GM18870 (cell line): Measurements from ENCODE around the gene STK39.
A peak's percentile ranks its signal among the peaks of the same experiment; 100 is the strongest.
"Not testable (repeated sequence)": the region's sequence is repeated elsewhere in the genome, so short reads cannot be mapped to it uniquely, and the experiment has no call there.

Experiments
- ATAC-seq: cut with Tn5 transposase; IDR thresholded peaks from one replicate; pipeline ENCODE4 v1.9.1; 2021; ENCODE audit warnings: moderate library complexity; ENCODE audit not compliant: unreplicated experiment

The STK39 gene

DNA sequence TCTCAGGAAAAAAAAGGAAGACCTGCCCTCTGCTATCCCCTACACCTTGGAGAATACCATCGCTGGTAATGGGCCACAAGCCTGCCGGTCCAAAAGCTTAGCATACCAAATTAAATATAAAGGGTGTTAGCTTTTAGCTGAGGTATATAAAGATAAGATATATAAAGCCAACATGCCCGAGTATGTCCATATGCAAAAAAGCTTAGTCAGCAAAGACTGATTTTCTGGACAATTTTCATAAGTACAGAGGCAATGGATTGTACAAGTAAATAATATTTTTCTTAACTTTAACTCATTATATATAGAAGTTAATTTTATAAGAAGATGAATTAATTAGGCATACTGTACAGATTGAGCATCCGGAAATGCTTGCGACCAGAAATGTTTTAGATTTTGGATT, 106.5 kb downstream of the STK39 start:
- ATAC-seq, result no peak

- ATAC-seq, result no peak
These were observed 107.5 kb downstream of the STK39 start for GRCh38 chr2:168139852-168140251.

- no peak for ATAC-seq
These were observed 108.5 kb downstream of the STK39 start for GRCh38 chr2:168138901-168139300.

DNA sequence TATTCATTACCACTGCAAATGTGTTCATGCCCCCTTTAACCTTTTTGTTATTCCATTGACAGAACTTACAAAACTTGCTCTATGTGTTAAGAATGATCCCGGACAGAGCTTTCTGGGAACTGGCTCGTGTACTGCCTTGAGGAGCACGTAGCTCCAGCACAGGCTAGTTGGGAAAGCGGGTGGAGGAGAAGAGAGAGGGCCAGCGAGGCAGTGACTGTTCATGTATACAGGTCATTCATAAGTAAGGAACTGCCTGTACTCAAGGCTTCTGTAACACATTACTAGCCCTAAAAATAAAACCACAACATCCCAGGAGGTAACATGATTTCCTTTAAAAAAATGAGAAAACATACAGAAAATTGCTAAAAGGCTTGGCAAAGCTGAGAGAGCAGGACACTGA, 109.0 kb downstream of the STK39 start:
- no peak for ATAC-seq

- ATAC-seq, result no peak
These were observed 109.8 kb downstream of the STK39 start for GRCh38 chr2:168137510-168138180.

DNA sequence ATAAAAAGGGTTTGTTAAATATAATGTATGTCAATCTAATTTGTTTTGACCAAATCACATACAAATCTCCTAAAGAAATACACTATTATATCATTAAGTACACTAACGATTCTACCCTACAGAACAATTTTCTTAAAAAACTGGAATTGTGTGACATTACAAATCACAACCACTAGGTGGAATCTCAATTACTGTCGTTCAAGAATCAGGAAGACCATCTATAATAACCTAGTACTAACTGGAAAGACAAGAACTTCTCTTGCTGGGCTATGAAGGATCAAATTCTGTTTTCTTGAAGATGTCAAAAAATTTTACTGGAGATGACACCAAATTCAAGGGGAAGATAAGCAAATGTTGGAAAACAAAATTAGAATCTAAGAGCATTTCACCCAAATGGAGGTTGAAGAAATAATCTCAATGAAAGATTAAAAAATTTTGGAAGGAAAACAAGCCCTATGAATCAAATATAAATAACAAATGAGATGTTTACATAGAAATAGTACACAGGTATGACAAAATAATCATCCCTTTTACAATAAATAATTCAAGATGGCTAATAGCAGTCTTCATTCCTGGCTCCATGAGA, 110.9 kb downstream of the STK39 start:
- ATAC-seq, result peak; percentile 73

DNA sequence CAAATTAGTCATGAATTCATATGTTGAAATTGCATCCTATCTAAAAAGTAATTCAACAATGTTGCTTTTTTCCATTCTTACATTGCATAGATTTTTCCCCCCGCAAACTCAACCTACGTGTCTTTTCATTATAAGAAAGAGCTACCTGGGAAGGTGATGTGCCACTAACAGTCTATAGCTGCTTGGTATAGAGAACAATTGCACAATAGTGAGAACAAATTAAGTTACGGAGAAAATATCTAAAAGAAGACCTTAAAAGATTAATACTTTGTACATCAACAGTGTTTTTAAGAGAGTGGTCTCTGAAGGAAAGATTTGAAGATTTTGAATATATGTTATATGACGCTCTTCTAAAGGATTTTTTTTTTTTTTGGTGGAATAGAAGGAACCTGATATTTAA, 111.8 kb downstream of the STK39 start:
- ATAC-seq, result no peak

- no peak for ATAC-seq
These were observed 112.3 kb downstream of the STK39 start for GRCh38 chr2:168135121-168135520.

- ATAC-seq, result no peak
These were observed 112.9 kb downstream of the STK39 start for GRCh38 chr2:168134485-168134884.

DNA sequence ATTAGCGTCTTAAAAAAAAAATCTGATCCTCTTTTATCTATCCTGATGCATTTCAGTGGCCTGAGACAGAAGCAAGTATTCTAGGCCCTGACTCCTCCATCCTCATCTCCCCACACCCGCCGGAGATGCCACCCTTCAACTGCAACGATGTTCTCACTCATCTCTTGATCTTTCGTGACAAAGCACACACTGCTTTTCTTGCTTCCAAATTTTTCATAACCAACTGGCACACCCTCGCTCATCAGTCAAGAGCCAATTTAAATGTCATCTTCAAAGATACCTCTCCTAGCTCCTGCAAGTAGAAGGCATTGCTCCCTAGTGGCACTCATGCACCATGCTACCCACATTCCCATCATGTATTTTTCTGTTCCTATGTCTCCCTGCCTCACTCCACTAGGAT, 115.0 kb downstream of the STK39 start:
- no peak for ATAC-seq

DNA sequence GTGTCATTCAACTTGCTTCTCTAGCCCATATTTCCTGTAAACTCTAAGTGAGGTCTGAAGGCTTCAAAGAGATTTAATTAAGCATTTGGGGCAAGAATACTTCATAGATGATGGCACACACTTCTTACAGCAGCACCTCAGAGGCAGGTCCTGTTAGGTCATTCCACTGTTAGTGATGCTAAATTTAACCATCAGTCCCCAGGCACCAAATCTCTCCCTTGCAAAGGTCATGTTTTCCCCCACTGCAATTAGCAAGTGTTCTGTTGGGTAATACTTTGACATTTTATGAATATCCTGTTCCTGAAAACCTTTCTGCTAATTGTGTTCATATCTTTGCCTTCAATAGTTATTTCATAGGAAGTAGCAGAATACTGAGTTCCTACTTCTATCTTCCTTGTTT, 117.0 kb downstream of the STK39 start:
- ATAC-seq, result no peak

GRCh38 chr2:168127371-168127770, 120.0 kb downstream of the STK39 start:
- no peak for ATAC-seq

- ATAC-seq, result not testable (repeated sequence)
These were observed 125.2 kb downstream of the STK39 start for GRCh38 chr2:168122210-168122609.

DNA sequence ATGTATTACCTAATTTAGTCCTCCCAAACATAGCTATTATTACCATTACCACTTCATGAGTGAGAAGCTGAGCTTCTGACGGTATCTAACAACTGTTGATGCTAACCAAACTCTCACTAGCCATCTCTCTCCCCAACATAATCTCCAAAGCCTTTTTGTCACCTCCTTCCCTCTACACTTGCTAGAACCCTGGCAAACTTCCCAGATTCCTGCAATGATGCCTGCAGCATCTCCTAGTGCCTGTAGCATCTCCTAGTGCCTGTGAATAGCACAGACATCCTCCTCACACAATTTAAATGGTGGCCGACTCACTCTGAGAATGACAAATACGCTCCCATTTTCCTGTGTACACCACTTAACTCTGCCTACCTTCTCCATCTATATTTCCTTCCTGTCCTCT, 126.7 kb downstream of the STK39 start:
- ATAC-seq, result no peak

DNA sequence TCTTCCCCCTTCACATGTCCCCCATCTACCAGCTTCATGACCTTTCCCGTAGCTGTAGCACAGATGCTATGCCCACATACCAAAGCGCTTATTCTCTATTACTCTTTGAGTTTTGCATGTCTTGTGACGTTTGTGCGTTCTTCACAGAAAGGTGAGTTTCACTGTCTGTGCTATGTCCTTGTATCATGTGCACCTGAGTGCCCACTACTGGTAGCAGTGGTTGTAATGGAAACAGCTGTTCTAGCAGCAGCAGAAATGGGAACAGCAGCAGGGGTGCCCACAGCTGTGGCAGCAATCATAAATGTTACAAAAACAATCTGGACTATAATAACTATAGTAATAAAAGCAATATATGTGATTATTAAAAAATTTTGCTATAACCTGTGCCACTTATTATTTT, 127.1 kb downstream of the STK39 start:
- ATAC-seq, result no peak

DNA sequence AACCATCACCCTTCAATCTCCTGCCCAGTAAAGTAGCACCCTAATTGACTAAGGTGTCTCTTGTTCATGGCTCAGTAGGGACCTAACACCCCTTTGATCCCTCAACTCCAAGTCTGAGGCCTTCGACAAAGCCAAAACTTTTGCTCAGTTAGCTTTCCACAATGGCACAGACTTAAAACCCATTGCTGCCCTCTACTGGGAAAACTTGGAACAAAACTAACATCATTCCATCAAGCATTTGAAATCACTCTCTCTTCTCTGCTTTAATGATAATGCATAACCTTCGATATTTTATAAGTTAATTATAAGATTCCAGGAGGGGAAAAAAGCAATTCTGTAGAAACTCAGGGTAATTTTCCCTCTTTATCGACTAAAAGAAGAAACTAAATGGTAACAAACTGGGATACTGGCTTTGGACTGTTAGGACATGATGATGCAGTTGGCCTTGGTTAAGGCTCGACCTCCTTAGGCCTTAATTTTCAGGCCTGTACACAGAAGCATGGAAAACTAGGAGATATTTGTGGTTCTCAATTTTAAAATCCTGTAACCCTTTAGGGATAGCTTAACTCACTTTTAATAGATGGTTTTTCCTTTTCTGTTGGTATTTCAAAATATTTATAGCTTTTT, 127.8 kb downstream of the STK39 start:
- peak; percentile 56 for ATAC-seq

DNA sequence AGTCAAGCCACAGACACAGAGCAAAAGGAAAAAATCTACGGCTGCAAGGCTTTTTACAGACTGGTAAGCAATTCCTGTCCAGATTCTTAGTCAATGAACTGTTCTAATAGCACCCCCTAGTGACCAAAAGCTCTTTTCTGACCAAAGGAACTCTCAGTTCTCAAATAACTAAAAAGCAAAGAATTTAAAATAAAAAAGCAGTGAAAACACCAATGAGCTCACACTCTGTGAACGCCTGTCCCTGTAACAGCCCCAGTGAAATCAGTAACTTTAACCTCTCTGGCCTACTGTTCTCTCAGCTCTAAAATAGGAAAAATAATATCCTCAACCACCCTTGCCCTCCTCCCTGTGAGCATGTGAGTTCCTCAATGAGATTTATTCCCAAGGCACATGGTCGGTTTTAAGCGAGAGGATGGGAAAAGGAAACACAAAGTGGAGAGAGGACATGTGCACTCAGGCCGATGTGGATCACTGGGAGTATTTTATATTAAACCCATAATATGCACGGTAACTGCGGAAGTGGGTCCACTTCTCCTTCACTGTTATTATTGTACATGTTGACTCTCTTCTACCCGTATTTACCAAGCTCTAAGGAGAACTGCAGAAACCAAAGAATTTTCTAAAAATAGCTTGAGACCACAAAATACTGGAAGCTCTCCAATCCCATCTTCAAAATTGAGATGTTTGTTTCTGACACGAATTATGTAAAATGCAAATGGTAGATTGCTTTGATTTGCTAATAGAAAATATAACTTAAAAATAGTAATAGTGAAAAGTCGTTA, 128.5 kb downstream of the STK39 start:
- ATAC-seq, result peak; percentile 65

GRCh38 chr2:168116448-168116847, 130.9 kb downstream of the STK39 start:
- ATAC-seq, result no peak

- ATAC-seq, result no peak
These were observed 132.8 kb downstream of the STK39 start for GRCh38 chr2:168114619-168115018.

GRCh38 chr2:168114040-168114439, 133.4 kb downstream of the STK39 start:
- no peak for ATAC-seq

DNA sequence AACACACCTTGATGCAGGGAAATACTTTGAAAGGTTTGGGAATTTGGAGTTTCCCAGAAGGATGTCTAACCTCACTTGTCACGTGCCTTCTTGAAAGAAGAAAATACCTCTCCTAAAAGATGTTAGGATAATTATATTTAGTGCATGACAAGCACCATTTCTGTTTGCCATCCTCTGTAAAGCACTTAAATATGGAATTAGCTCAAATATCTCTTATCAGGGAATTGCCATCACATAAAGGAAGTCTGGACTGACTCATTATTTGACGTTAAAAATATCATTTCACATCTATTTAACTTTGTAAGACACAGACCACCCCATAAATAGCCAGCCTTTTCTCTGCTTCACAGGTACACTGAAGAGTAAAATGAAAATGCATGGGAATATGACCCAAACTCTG, 140.1 kb downstream of the STK39 start:
- no peak for ATAC-seq
